AG04449 (cell line): ENCODE data around the gene RAB14.

Experiments
- CTCF ChIA-PET: fragments of 350-600 bp; formaldehyde crosslinking; extraction: SDS; loops from one replicate; lab custom pipeline; 2021; ENCODE audit warnings: antibody characterized with exemption; lab: Yijun Ruan, JAX
- POLR2A ChIA-PET: fragments of 400-600, 350-600 bp; formaldehyde crosslinking; extraction: SDS; loops from one replicate; lab custom pipeline; 2020; ENCODE audit warnings: antibody characterized with exemption, inconsistent platforms; lab: Yijun Ruan, JAX
- DNase-seq: peaks from one replicate; pipeline ENCODE4 v3.0.0-alpha.2; 2010; ENCODE audit warnings: low read depth, low spot score
- H3K4me3 ChIP-seq: 2 replicates; pipeline ENCODE4 v1.5.1; 2011; ENCODE audit warnings: low read depth, mild to moderate bottlenecking, control low read depth, low read length
- CTCF ChIP-seq: IDR thresholded peaks from one replicate; pipeline ENCODE4 v1.5.1; 2011; ENCODE audit warnings: mild to moderate bottlenecking, moderate library complexity, low read length, control low read depth, inconsistent platforms; ENCODE audit not compliant: insufficient read depth; ENCODE audit errors: missing control alignments

RAB14 gene

GRCh38 chr9:121207371-121207940 lies 5.8 kb upstream of the RAB14 start:
- H3K4me3 ChIP-seq: no peak overlapping the region
- no peak for DNase-seq
- no peak for TF ChIP-seq CTCF
- ChIA-PET POLR2A (no interaction called here), CTCF (interaction anchor here (0.6 to 13.2 kb wide), 4 partner anchors 10 to 193 kb away, joined by 3 to 195 read pairs (median 8); no protein-coding TSS in a partner anchor)

GRCh38 chr9:121206516-121207370 lies 5.1 kb upstream of the RAB14 start:
- no peak overlapping the region for H3K4me3 ChIP-seq
- DNase-seq: no peak
- TF ChIP-seq CTCF: no peak
- CTCF ChIA-PET: interaction anchor here (0.6 to 2.9 kb wide), 4 partner anchors 7 to 113 kb away, joined by 3 to 20 read pairs (median 5); no protein-coding TSS in a partner anchor
- POLR2A ChIA-PET: no interaction called here

- ChIA-PET CTCF (interaction anchor here (1.1 to 2.9 kb wide), 4 partner anchors 9 to 143 kb away, joined by 3 to 20 read pairs (median 6); no protein-coding TSS in a partner anchor), POLR2A (no interaction called here)
- no peak for DNase-seq
- no peak overlapping the region for H3K4me3 ChIP-seq
- no peak for TF ChIP-seq CTCF
Measured at GRCh38 chr9:121204611-121205010, 2.9 kb upstream of the RAB14 start.

- no peak for TF ChIP-seq CTCF
- CTCF ChIA-PET: interaction anchor here (1.1 to 2.9 kb wide), 4 partner anchors 10 to 142 kb away, joined by 3 to 20 read pairs (median 6); no protein-coding TSS in a partner anchor
- POLR2A ChIA-PET: no interaction called here
- H3K4me3 ChIP-seq: no peak overlapping the region
- no peak for DNase-seq
Measured at GRCh38 chr9:121204121-121204520, 2.5 kb upstream of the RAB14 start.

GRCh38 chr9:121201045-121201737 lies 478 bp downstream of the RAB14 start:
- no peak for DNase-seq
- ChIA-PET POLR2A (interaction anchor here (0.6 to 1.0 kb wide), 4 partner anchors 10 to 197 kb away, joined by 3 to 4 read pairs (median 4); no protein-coding TSS in a partner anchor), CTCF (interaction anchor here (0.6 to 7.5 kb wide), 17 partner anchors 10 to 220 kb away, joined by 3 to 66 read pairs (median 3); partner anchors contain the start of gene GSN)

More at GRCh38 chr9:121201045-121201737, 478 bp downstream of the RAB14 start:
- H3K4me3 ChIP-seq: peak overlapping the region; percentile 82
- no peak for TF ChIP-seq CTCF
